GM12878 (cell line): ENCODE results near the gene PPP6R2. TPM values are rescaled to one million over a fixed set of nuclear protein-coding genes. Genes with fewer than 3 reads are reported as not detected.
"Not testable (repeated sequence)": the region's sequence is repeated elsewhere in the genome, so short reads cannot be mapped to it uniquely, and the experiment has no call there.

Experiments
- ATAC-seq: fragments of 200-7000 bp; cut with Tn5 transposase; 3 replicates; pipeline ENCODE4 v1.9.1; 2020; ENCODE audit warnings: mild to moderate bottlenecking, moderate library complexity
- BruUV-seq: library from RNA; stranded (reverse); fragments of 400-500 nt; replicated peaks from 2 replicates; lab custom pipeline; 2021; lab: Mats Ljungman, UMichigan
- CTCF ChIA-PET: fragments of 300-600 bp; sonication (Branson Sonifier 250); formaldehyde crosslinking; extraction: SDS; loops from one replicate; lab custom pipeline; 2021; ENCODE audit warnings: inconsistent platforms; lab: Yijun Ruan, JAX
- POLR2A ChIA-PET: fragments of 350-600 bp; formaldehyde crosslinking; extraction: SDS; loops from one replicate; lab custom pipeline; 2021; ENCODE audit warnings: inconsistent platforms; lab: Charles Lee
- RAD21 ChIA-PET: fragments of 300-600 bp; sonication (Branson Sonifier 250); formaldehyde crosslinking; loops from one replicate; lab custom pipeline; 2023; ENCODE audit warnings: antibody characterized with exemption; ENCODE audit not compliant: unreplicated experiment; lab: Charles Lee
- SMC1A ChIA-PET: fragments of 300-600 bp; sonication (Branson Sonifier 250); formaldehyde crosslinking; loops from one replicate; lab custom pipeline; 2023; ENCODE audit not compliant: unreplicated experiment, uncharacterized antibody; lab: Charles Lee
- DNase-seq: peaks from one replicate; pipeline ENCODE4 v3.0.0-alpha.2; 2011; ENCODE audit warnings: low read depth, low spot score
- FAIRE-seq: peaks from 3 replicates; lab custom pipeline; 2011; peaks lifted over from hg19 to GRCh38; lab: Jason Lieb, UNC
- H2AFZ ChIP-seq: 2 replicates; pipeline ENCODE4 v1.6.0; 2011; ENCODE audit warnings: low read depth, low read length, control low read depth; ENCODE audit not compliant: control insufficient read depth
- H3K27ac ChIP-seq: 2 replicates; pipeline ENCODE4 v1.5.1; 2011; ENCODE audit warnings: control low read depth; ENCODE audit not compliant: control insufficient read depth, insufficient read depth
- H3K27me3 ChIP-seq, 2 experiments: replicated peaks in 1 of 2; 2 replicates each; pipeline versions ENCODE4 v1.6.0 to v1.6.1; 2011; ENCODE audit warnings: low read length in 1 of 2; ENCODE audit not compliant: control insufficient read depth in 2 of 2, insufficient read depth in 2 of 2
- H3K36me3 ChIP-seq, 2 experiments: 2 replicates each; pipeline ENCODE4 v1.5.1; 2011; ENCODE audit warnings: low read length in 1 of 2; ENCODE audit not compliant: control insufficient read depth in 2 of 2, insufficient read depth in 2 of 2
- H3K4me1 ChIP-seq: 2 replicates; pipeline ENCODE4 v1.6.1; 2011; ENCODE audit warnings: mild to moderate bottlenecking, low read length, moderate library complexity, mixed read lengths; ENCODE audit not compliant: control insufficient read depth, insufficient read depth
- H3K4me2 ChIP-seq: 2 replicates; pipeline ENCODE4 v1.6.0; 2011; ENCODE audit warnings: control low read depth; ENCODE audit not compliant: control insufficient read depth, insufficient read depth
- H3K4me3 ChIP-seq: fragments of 200-600 bp; sonication (generic); 2 replicates; pipeline ENCODE4 v1.5.1; 2016
- H3K79me2 ChIP-seq: 2 replicates; pipeline ENCODE4 v1.6.0; 2011; ENCODE audit warnings: low read length; ENCODE audit not compliant: control insufficient read depth, insufficient read depth
- H3K9ac ChIP-seq: 2 replicates; pipeline ENCODE4 v1.8.0; 2011; ENCODE audit warnings: low read length, control low read depth, mixed read lengths; ENCODE audit not compliant: control insufficient read depth, insufficient read depth
- H3K9me3 ChIP-seq: replicated peaks from 3 replicates; pipeline ENCODE4 v1.5.1; 2011; ENCODE audit warnings: mild to moderate bottlenecking, low read length; ENCODE audit not compliant: control insufficient read depth, insufficient read depth
- H4K20me1 ChIP-seq: 2 replicates; pipeline ENCODE4 v1.6.0; 2011; ENCODE audit not compliant: control insufficient read depth, insufficient read depth
- MEF2A ChIP-seq: IDR thresholded peaks from 2 replicates; pipeline ENCODE4 v1.6.1; 2011; ENCODE audit warnings: low read depth, mild to moderate bottlenecking, low read length, moderate library complexity; ENCODE audit not compliant: insufficient read depth
- NKRF ChIP-seq: fragments of 450-650 bp; conservative IDR thresholded peaks from 2 replicates; pipeline ENCODE4 v1.6.1; 2017; ENCODE audit warnings: mild to moderate bottlenecking, moderate library complexity
- POU2F2 ChIP-seq: IDR thresholded peaks from 3 replicates; pipeline ENCODE4 v1.6.1; 2011; ENCODE audit warnings: low read depth, mild to moderate bottlenecking, low read length, borderline replicate concordance
- SP1 ChIP-seq: IDR thresholded peaks from one replicate; pipeline ENCODE4 v1.6.1; 2011; ENCODE audit warnings: low read depth, low read length
- ZBTB11 ChIP-seq: fragments of 450-650 bp; formaldehyde crosslinking; IDR thresholded peaks from 2 replicates; pipeline ENCODE4 v1.5.0; 2022; ENCODE audit warnings: mild to moderate bottlenecking, missing genetic modification characterization
- ZBTB33 ChIP-seq: fragments of 450-650 bp; IDR thresholded peaks from 2 replicates; pipeline ENCODE4 v1.6.1; 2017; ENCODE audit warnings: mild to moderate bottlenecking
- WGBS: methylation state at CpG from one replicate; pipeline ENCODE4 v1.1.6; 2016; ENCODE audit warnings: low lambda C conversion rate; ENCODE audit not compliant: insufficient replicate concordance, insufficient coverage; ENCODE audit errors: missing lambda C conversion rate; 5-methylcytosine and 5-hydroxymethylcytosine counted together
- in situ Hi-C: fragments of 300-500 bp; cut with MboI; formaldehyde crosslinking; loops from 9 replicates; pipeline ENCODE4 v1.14.3; 2018; ENCODE audit warnings: mixed read lengths
- intact Hi-C: fragments of 100-400 bp; cut with micrococcal nuclease; formaldehyde crosslinking; loops from one replicate; pipeline ENCODE4 v1.14.2; 2022; ENCODE audit not compliant: unreplicated experiment
- polyA plus RNA-seq, 11 experiments: library from polyadenylated mRNA; depleted of rRNA in 4 of 11; unstranded in 6 of 11; stranded (reverse) in 5 of 11; fragments of >200 nt; fragmentation: Nextera tagmentation in 4 of 11; fragmentation: Illumina TruSeq in 1 of 11; extraction: Ambion mirVana in 4 of 11; extraction: Trizol in 1 of 11; gene quantifications; 1 replicate in 1 of 11; 2 replicates in 10 of 11; pipeline versions ENCODE4 v1.2.1 to v1.2.3, GENCODE V29; 2011 to 2016; ENCODE audit warnings: inconsistent platforms in 2 of 11, missing spikeins in 2 of 11, low read depth in 1 of 11
- total RNA-seq, 4 experiments: library from RNA; depleted of rRNA in 3 of 4; stranded (reverse); fragments of >200 nt in 3 of 4; fragmentation: Illumina TruSeq in 1 of 4; extraction: Trizol in 1 of 4; gene quantifications; 2 replicates each; pipeline versions ENCODE4 v1.2.1 to v1.2.3, GENCODE V29; 2013 to 2021

PPP6R2 gene
- total and polyA plus RNA-seq, 10 of the 15 experiments (the other 5 are each of a cell fraction or from before 2014, with no cell fraction given) = 0.29 to 52.6 (median 25.4) TPM

- no peak for TF ChIP-seq SP1
- no peak for TF ChIP-seq POU2F2
- no peak for TF ChIP-seq ZBTB33
- no peak for TF ChIP-seq MEF2A
- no peak for TF ChIP-seq NKRF
- TF ChIP-seq ZBTB11 (CRISPR knock-in tag) = no peak
Measured at GRCh38 chr22:50432131-50432876, 89.2 kb downstream of the PPP6R2 start (continued).

GRCh38 chr22:50432877-50433510 is 89.9 kb downstream of the PPP6R2 start:
- BruUV-seq, POLR2A ChIA-PET, DNase-seq, H3K79me2 ChIP-seq, intact Hi-C loops, SMC1A ChIA-PET, H3K9ac ChIP-seq, RAD21 ChIA-PET, CTCF ChIA-PET, H4K20me1 ChIP-seq, H3K4me2 ChIP-seq, FAIRE-seq, H3K4me1 ChIP-seq, in situ Hi-C loops, H3K27ac ChIP-seq, H3K4me3 ChIP-seq, H3K27me3 ChIP-seq, ATAC-seq, H2AFZ ChIP-seq, H3K9me3 ChIP-seq: not testable (repeated sequence)
- 85% methylated on average over 14 of the region's 24 CpGs for WGBS
- peaks cover 10 to 29% of the 10 kb centered on the region in 2 experiments; a peak in 3 of 4 replicates for H3K36me3 ChIP-seq
